ENCODE measurements around the gene R3HDM4.

Gene R3HDM4

DNA sequence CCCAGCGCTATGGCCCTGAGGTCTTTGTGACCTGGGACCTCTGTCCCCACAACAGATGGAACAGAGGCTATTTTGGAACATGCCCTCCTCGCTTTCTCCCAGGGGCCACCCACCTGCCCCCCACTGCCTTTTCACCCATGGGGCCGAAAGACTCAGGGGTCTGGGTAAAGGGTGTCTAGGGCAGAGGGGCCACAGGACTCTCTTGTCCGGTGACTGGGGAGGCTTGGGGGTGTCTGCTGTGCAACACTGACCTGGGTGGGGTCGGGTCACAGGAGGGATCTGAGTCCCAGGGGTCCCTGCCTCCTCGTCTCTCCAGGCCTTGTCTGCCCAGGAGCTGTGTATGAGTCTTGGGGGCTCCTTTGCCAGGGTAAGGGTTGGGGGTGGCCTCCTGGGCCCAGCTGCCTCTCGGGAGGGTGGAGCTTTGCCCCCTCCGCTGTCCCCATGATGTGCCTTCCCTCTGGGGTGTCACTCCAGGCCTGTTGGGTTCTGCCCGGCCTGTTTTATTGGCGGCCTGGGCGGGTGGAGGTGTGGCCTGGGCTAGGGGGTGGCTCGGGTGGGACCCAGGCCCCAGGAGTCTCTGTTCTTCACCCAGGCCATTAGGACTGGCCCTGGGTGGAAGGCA is 14.9 kb upstream of the R3HDM4 start:
- TF ChIP-seq CTCF (IDR thresholded peaks at IDR 0.05) = no peak
- H3K9ac ChIP-seq = no peak overlapping the region
- peaks cover 23% of the 10 kb centered on the region for H3K4me1 ChIP-seq

DNA sequence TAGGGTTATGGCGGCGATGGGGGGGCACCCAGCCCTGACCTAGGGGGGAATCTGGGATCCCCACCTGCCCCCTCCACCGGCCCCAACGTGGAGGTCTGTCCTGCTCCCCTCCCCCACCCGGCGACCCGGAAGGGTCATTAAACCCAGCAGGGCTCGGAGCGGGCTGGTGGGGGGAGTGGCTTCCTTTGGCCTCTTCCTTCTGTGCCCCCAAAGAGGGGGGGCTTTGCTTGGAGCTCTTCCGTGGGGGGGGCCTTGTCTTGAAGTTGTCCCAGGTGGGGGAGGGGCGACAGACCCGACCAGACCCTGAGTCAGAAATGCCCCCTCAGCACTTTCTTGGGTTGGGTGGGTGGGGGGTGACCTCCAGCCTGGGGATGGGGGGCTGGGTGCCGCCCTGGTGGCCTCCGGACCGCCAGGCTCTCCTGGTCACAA is 14.3 kb upstream of the R3HDM4 start:
- peak overlapping the region; percentile 89 for H3K4me3 ChIP-seq (ENCODE audit: low read depth, low read length)
- H3K9ac ChIP-seq = no peak overlapping the region
- TF ChIP-seq CTCF (IDR thresholded peaks at IDR 0.05) = no peak
- no peaks in the 10 kb centered on the region for H3K79me2 ChIP-seq
- H3K4me2 ChIP-seq (ENCODE audit: low read length) = peak overlapping the region; percentile 87
- no peak overlapping the region for H2AFZ ChIP-seq
- peak overlapping the region; percentile 75 for H3K27ac ChIP-seq
- no peaks in the 10 kb centered on the region for H3K27me3 ChIP-seq (ENCODE audit: control insufficient read depth, insufficient read depth, low read length)
- H3K4me1 ChIP-seq = peaks cover 18% of the 10 kb centered on the region
- no peaks in the 10 kb centered on the region for H3K36me3 ChIP-seq (ENCODE audit: control insufficient read depth, insufficient read depth, low read length)
- H3K9me3 ChIP-seq (ENCODE audit: control insufficient read depth, low read length) = no peaks in the 10 kb centered on the region

More for the DNA sequence above, 14.9 kb upstream of the R3HDM4 start:
- no peaks in the 10 kb centered on the region for H3K79me2 ChIP-seq
- no peak overlapping the region for H2AFZ ChIP-seq
- H3K4me2 ChIP-seq (ENCODE audit: low read length) = peak overlapping the region; percentile 22
- no peaks in the 10 kb centered on the region for H3K9me3 ChIP-seq (ENCODE audit: control insufficient read depth, low read length)
- H3K36me3 ChIP-seq (ENCODE audit: control insufficient read depth, insufficient read depth, low read length) = no peaks in the 10 kb centered on the region
- no peaks in the 10 kb centered on the region for H3K27me3 ChIP-seq (ENCODE audit: control insufficient read depth, insufficient read depth, low read length)
- H3K27ac ChIP-seq = no peak overlapping the region
- H3K4me3 ChIP-seq (ENCODE audit: low read depth, low read length) = no peak overlapping the region

- Histone ChIP-seq H3K79me2 (no peaks in the 10 kb centered on the region), H3K4me1 (peaks cover 12% of the 10 kb centered on the region), H2AFZ (peak overlapping the region; percentile 52), H3K4me3 (ENCODE audit: low read depth, low read length) (peak overlapping the region; percentile 89), H3K9me3 (ENCODE audit: control insufficient read depth, low read length) (no peaks in the 10 kb centered on the region), H3K27ac (peak overlapping the region; percentile 75), H3K27me3 (ENCODE audit: control insufficient read depth, insufficient read depth, low read length) (no peaks in the 10 kb centered on the region), H3K4me2 (ENCODE audit: low read length) (peak overlapping the region; percentile 87), H3K9ac (no peak overlapping the region), H3K36me3 (ENCODE audit: control insufficient read depth, insufficient read depth, low read length) (no peaks in the 10 kb centered on the region)
- TF ChIP-seq CTCF (IDR thresholded peaks at IDR 0.05) = no peak
Observed at GRCh38 chr19:926589-927350, 13.8 kb upstream of the R3HDM4 start.

DNA sequence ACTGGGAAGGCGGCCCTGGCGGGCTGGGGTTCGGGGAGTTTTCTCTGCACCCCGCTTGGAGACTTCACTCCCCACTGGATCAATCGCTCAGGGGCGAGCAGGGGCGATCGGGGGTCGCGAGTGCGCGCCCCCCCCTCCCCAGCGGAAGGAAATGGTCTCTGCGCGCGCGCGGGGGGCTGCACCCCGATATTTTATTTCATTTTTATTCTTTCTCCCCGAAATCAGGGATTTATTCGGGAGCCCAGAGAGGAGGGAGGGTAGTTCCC is 13.2 kb upstream of the R3HDM4 start:
- no peaks in the 10 kb centered on the region for H3K36me3 ChIP-seq (ENCODE audit: control insufficient read depth, insufficient read depth, low read length)
- peaks cover 12% of the 10 kb centered on the region for H3K4me1 ChIP-seq
- H3K27me3 ChIP-seq (ENCODE audit: control insufficient read depth, insufficient read depth, low read length) = no peaks in the 10 kb centered on the region
- H2AFZ ChIP-seq = peak overlapping the region; percentile 52
- H3K9ac ChIP-seq = no peak overlapping the region
- peak overlapping the region; percentile 89 for H3K4me3 ChIP-seq (ENCODE audit: low read depth, low read length)
- no peaks in the 10 kb centered on the region for H3K79me2 ChIP-seq
- H3K27ac ChIP-seq = peak overlapping the region; percentile 75
- H3K4me2 ChIP-seq (ENCODE audit: low read length) = peak overlapping the region; percentile 87
- TF ChIP-seq CTCF (IDR thresholded peaks at IDR 0.05) = no peak
- no peaks in the 10 kb centered on the region for H3K9me3 ChIP-seq (ENCODE audit: control insufficient read depth, low read length)

Data from parathyroid adenoma (tissue), 2 donors.